ENCODE measurements around the gene PAPPA. TPM values are rescaled to one million over a fixed set of nuclear protein-coding genes. Genes with fewer than 3 reads are reported as not detected.

The PAPPA gene
- total RNA-seq, 1 experiment from 2014 or later: 0.39 TPM

GRCh38 chr9:116275418-116276195 is 122.0 kb downstream of the PAPPA start:
- no peak for DNase-seq (ENCODE audit: low spot score)

DNA sequence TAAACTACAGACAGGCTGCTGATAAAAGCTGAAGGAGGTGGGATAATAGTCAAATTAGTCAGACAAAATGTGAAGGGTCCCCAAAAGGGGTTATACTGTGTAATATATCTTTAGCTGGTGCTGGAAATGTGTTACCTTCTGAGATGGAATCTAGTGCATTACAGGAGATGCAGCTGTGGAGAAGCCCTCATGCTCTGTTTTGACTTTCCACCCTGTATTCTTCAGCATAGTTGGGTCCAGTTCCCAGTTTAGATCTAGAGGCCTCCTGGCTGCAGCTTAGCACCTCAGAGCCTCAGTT is 122.6 kb downstream of the PAPPA start:
- no peak for DNase-seq (ENCODE audit: low spot score)

GRCh38 chr9:116276651-116277121 is 123.1 kb downstream of the PAPPA start:
- DNase-seq (ENCODE audit: low spot score): no peak

DNA sequence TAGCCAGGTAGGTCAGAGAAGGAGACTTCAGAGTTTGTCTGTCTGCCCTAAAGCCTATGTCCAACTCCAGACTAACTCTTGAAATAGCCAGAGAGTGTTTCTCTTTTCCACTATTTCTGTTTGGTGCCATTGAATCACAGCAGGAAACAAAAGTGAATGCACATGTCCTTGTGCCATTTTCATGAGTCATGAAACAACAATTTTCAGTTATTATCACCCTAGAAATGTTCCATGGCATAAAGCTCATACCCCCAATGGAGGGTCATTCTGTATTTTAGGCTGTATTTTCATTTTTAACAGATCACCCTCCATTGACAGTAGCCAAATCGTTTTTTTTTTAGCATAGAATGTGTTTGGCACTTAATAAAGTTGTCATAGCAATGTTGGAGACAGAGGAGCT is 124.7 kb downstream of the PAPPA start:
- no peak for DNase-seq (ENCODE audit: low spot score)

DNA sequence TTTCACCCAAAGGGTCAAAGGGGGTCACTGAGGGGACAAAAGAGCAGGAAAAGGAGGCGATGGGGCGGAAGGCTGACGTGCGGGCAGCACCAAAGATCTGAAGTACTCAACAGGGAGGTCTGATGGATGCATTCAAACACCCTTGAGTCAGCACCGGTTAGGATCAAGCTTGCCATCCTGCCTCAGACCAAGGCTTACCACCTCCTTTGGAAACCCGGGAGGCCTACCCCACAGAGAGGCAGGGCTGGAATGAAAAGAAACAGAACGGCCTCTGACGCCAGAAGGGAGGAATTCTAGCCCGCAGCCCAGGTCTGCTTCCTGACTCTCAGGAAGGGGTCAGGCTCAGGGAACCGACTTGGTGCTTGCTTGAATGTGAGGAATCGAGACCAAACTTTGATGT is 125.6 kb downstream of the PAPPA start:
- no peak for DNase-seq (ENCODE audit: low spot score)

GRCh38 chr9:116280529-116280928 is 126.9 kb downstream of the PAPPA start:
- peak; percentile 40 for DNase-seq (ENCODE audit: low spot score)

- DNase-seq (ENCODE audit: low spot score): no peak
Observed at GRCh38 chr9:116282597-116282996, 129.0 kb downstream of the PAPPA start.

DNA sequence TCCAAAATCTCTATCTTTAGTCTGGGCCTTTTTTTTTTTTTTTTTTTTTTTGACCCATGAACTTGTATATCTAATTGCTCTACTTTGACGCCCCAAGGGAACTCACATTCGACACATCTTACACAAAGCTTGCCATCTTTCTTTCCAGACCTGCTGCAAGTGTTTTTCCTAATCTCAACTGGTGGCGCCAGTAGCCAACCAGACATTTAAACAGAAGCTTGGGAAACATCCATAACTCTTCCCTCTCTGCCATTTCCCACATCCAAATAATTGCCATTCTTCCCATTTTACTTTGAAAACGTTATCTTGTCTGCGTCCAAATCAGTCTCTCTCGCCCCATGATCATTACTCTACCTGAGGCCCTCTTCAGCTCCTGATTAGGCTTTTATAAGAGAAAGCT is 130.9 kb downstream of the PAPPA start:
- DNase-seq (ENCODE audit: low spot score): no peak

DNA sequence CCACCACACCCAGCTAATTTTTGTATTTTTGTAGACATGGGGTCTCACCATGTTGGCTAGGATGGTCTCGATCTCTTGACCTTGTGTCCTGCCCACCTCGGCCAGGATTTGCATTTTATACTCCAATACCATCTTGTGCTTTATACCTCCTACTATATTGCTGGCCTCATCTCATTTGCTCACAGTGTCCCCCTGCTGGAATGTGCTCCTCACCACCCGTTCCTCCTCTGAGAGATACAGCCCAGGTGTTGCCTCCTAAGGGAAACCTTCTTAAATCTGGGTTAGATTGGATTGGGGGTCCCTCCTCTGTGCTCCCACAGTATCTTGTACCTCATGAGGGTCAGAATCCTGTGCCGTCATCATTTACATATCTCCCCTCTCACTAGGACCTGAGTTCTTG is 131.7 kb downstream of the PAPPA start:
- no peak for DNase-seq (ENCODE audit: low spot score)

DNA sequence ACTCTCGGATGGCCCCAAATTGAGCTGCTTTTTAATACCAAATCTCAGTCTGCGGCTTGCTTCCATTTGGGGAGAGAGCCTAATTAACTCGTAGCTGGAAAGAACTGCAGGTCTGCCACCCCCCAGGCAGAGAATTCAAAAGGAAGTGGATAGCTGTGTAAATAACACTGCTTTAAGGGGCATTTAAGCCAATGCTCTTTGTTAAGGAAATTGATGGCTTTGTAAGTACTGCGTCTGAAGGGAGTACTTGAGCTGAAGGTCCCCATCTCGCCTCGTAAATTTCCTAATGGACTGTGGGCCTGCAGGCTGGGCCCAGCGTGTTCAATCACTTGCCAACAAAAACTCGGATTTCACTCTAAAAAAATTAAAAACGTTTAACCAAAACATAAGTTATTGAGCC is 132.7 kb downstream of the PAPPA start:
- no peak for DNase-seq (ENCODE audit: low spot score)

DNA sequence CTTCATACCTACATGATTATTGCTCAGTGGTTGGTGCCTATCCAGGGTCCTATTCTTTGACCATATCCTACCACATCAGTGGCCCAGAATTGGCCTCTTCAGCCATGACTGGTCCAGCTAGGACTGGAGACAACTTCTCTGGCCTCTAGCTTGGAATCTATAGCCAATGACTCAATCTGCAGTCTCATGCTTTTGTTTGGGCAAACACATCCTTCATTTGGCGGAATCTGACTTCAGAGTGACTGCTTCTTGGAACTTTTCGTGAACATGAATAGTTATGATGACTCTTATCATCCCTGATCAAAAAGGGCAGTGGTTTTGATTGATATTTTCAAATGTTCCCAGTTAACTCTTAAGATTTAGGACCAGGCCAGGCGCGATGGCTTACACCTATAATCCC is 134.1 kb downstream of the PAPPA start:
- DNase-seq (ENCODE audit: low spot score): no peak

- DNase-seq (ENCODE audit: low spot score): peak; percentile 94
Observed at GRCh38 chr9:116288658-116289057, 135.1 kb downstream of the PAPPA start.

DNA sequence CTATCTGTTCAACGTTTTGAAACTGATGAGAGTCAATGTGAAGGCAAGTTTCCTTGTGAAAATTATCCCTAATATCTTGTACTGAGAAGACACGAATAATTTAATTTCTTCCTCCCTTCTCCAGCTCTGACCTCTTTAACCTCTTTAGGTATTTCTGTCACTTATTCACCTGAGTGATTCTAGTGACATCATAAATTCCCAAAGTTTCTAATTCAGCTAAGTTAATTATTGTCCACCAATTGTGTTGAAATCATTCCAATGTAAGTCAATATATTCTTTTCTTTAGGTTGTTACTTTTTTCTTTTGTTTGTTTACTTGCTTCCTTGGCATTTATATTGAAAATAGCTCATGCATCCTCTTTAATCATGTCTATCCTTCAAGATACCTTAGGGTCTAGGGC is 143.8 kb downstream of the PAPPA start:
- DNase-seq (ENCODE audit: low spot score): no peak

DNA sequence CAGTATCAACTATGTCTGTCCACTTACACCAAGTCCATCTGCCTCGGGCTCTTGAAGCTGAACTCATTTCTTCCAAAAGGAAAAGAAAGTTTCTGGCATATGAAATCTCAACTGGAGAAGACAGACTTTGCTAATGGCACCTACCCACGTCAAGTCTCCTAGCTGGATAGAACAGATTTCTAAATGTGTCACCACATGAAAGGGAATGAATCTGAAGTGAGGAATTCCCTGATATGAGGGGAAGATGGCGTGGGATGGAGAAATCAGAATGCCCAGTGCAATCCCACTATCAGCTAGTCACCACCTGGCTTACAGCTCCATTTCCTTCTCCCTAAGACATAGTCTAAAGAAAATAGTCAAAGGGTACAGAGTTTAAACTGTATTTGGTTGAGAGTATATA is 144.7 kb downstream of the PAPPA start:
- no peak for DNase-seq (ENCODE audit: low spot score)

GRCh38 chr9:116298878-116299391 is 145.3 kb downstream of the PAPPA start:
- no peak for DNase-seq (ENCODE audit: low spot score)

DNA sequence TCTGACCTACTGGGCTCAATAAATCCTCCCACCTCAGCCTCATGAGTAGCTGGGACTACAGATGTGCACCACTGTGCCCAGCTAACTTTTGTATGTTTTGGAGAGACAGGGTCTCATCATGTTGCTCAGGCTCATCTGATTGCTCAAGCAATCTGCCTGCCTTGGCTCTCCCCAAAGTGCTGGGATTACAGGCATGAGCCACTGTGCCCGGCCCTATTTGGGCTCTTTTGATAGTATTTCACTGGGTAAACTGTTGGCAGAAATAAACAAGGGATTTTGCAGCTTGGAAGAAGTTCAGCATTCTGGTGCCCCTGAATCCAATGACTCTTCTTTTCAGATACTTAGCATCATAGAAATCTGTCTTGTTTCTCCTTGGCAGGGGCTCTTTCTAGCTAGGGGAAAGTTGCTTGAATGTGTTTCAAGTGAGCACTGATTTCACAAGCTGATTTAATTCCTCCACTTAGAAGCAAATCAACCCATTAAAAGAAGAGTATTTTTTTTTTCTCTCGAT is 146.8 kb downstream of the PAPPA start:
- no peak for DNase-seq (ENCODE audit: low spot score)

DNA sequence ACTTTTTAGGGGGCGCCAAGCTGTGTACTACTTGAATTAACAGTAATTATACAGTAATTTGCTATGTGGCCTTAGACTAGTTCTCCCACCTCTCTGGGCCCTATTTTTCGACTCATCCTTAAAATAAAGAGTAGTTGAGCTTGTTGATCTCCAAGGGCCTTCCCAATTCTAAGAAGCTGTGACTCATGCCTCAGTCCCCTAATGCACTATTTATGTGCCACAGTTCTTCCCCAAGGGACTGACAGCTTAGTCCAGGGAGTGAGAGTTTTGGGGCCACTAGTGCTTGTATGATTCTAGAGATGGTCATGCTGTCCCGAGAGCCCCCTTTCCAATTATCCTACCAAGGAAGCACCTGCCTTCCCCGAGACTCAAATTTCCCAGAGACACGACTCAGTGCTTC is 149.7 kb downstream of the PAPPA start:
- DNase-seq (ENCODE audit: low spot score): no peak

DNA sequence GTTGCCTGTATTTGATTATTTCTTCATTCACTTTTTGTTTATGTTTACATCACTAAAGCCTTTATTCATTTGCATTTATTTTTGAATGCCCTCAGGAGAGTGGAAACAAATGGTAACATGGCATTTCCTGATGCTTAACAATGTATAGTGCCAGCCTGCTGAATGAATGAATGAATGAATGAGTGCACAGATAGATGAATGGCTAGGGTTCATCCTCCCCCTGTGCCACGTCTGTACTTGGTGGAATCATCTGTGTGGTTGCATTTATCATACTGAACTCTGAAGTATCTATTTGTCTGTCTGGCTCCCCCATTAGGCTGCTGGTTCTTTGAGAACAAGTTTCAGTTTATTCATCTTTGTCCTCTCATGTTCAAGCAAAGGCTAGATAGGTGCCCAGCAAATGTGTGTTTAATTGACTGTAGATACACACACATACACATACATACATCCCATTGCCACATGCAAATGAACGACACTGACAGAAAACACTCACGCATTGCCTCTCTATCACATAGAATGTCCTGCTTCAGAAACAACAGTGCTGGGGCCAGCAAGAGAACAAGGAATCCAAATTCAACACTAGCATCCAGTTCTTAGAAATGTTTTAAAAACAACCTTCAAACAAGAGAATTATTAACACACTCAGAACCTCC is 150.4 kb downstream of the PAPPA start:
- DNase-seq (ENCODE audit: low spot score): no peak

- no peak for DNase-seq (ENCODE audit: low spot score)
Observed at GRCh38 chr9:116304761-116305160, 151.2 kb downstream of the PAPPA start.

- DNase-seq (ENCODE audit: low spot score): no peak
Observed at GRCh38 chr9:116308076-116308475, 154.5 kb downstream of the PAPPA start.

GRCh38 chr9:116309900-116310611 is 156.5 kb downstream of the PAPPA start:
- DNase-seq (ENCODE audit: low spot score): no peak

- peak; percentile 12 for DNase-seq (ENCODE audit: low spot score)
Observed at GRCh38 chr9:116312221-116312620, 158.6 kb downstream of the PAPPA start.

GRCh38 chr9:116313638-116314037 is 160.0 kb downstream of the PAPPA start:
- no peak for DNase-seq (ENCODE audit: low spot score)
